Measurements from ENCODE around the gene DIP2C.

The DIP2C gene

GRCh38 chr10:418894-419293 is 270.6 kb downstream of the DIP2C start:
- Histone ChIP-seq H3K4me1 (ENCODE audit: insufficient read depth, low read length) (no peaks in the 10 kb centered on the region), H3K4me3 (ENCODE audit: low read length) (no peak overlapping the region), H2AFZ (ENCODE audit: low read depth, low read length) (no peak overlapping the region), H3K36me3 (ENCODE audit: insufficient read depth, low read length) (peaks cover 67% of the 10 kb centered on the region), H3K9me3 (ENCODE audit: low read length) (peaks cover 5% of the 10 kb centered on the region), H3K27me3 (ENCODE audit: insufficient read depth, low read length) (no peaks in the 10 kb centered on the region)

- no peaks in the 10 kb centered on the region for H3K4me1 ChIP-seq (ENCODE audit: insufficient read depth, low read length)
- H2AFZ ChIP-seq (ENCODE audit: low read depth, low read length): no peak overlapping the region
- peaks cover 71% of the 10 kb centered on the region for H3K36me3 ChIP-seq (ENCODE audit: insufficient read depth, low read length)
- no peak overlapping the region for H3K4me3 ChIP-seq (ENCODE audit: low read length)
- H3K9me3 ChIP-seq (ENCODE audit: low read length): peaks cover 5% of the 10 kb centered on the region
- no peaks in the 10 kb centered on the region for H3K27me3 ChIP-seq (ENCODE audit: insufficient read depth, low read length)
These were observed 271.2 kb downstream of the DIP2C start for GRCh38 chr10:418226-418625.

- no peaks in the 10 kb centered on the region for H3K27me3 ChIP-seq (ENCODE audit: insufficient read depth, low read length)
- no peak overlapping the region for H3K4me3 ChIP-seq (ENCODE audit: low read length)
- H3K36me3 ChIP-seq (ENCODE audit: insufficient read depth, low read length): peaks cover 66% of the 10 kb centered on the region
- no peaks in the 10 kb centered on the region for H3K4me1 ChIP-seq (ENCODE audit: insufficient read depth, low read length)
- H2AFZ ChIP-seq (ENCODE audit: low read depth, low read length): no peak overlapping the region
- H3K9me3 ChIP-seq (ENCODE audit: low read length): peaks cover 2% of the 10 kb centered on the region
These were observed 273.4 kb downstream of the DIP2C start for GRCh38 chr10:416091-416515.

GRCh38 chr10:413662-414071 is 275.8 kb downstream of the DIP2C start:
- H2AFZ ChIP-seq (ENCODE audit: low read depth, low read length): no peak overlapping the region
- no peaks in the 10 kb centered on the region for H3K9me3 ChIP-seq (ENCODE audit: low read length)
- peaks cover 66% of the 10 kb centered on the region for H3K36me3 ChIP-seq (ENCODE audit: insufficient read depth, low read length)
- no peaks in the 10 kb centered on the region for H3K27me3 ChIP-seq (ENCODE audit: insufficient read depth, low read length)
- H3K4me1 ChIP-seq (ENCODE audit: insufficient read depth, low read length): no peaks in the 10 kb centered on the region
- no peak overlapping the region for H3K4me3 ChIP-seq (ENCODE audit: low read length)

GRCh38 chr10:412109-412508 is 277.4 kb downstream of the DIP2C start:
- Histone ChIP-seq H3K36me3 (ENCODE audit: insufficient read depth, low read length) (peaks cover 71% of the 10 kb centered on the region), H2AFZ (ENCODE audit: low read depth, low read length) (no peak overlapping the region), H3K4me3 (ENCODE audit: low read length) (no peak overlapping the region), H3K9me3 (ENCODE audit: low read length) (peaks cover 4% of the 10 kb centered on the region), H3K27me3 (ENCODE audit: insufficient read depth, low read length) (no peaks in the 10 kb centered on the region), H3K4me1 (ENCODE audit: insufficient read depth, low read length) (no peaks in the 10 kb centered on the region)

- no peaks in the 10 kb centered on the region for H3K27me3 ChIP-seq (ENCODE audit: insufficient read depth, low read length)
- no peaks in the 10 kb centered on the region for H3K4me1 ChIP-seq (ENCODE audit: insufficient read depth, low read length)
- H3K4me3 ChIP-seq (ENCODE audit: low read length): no peak overlapping the region
- H2AFZ ChIP-seq (ENCODE audit: low read depth, low read length): no peak overlapping the region
- peaks cover 6% of the 10 kb centered on the region for H3K9me3 ChIP-seq (ENCODE audit: low read length)
- H3K36me3 ChIP-seq (ENCODE audit: insufficient read depth, low read length): peaks cover 74% of the 10 kb centered on the region
These were observed 277.9 kb downstream of the DIP2C start for GRCh38 chr10:411603-412002.

GRCh38 chr10:409408-410040 is 279.9 kb downstream of the DIP2C start:
- H3K9me3 ChIP-seq (ENCODE audit: low read length): peaks cover 6% of the 10 kb centered on the region
- H3K4me1 ChIP-seq (ENCODE audit: insufficient read depth, low read length): no peaks in the 10 kb centered on the region
- peaks cover 76% of the 10 kb centered on the region for H3K36me3 ChIP-seq (ENCODE audit: insufficient read depth, low read length)
- H3K4me3 ChIP-seq (ENCODE audit: low read length): no peak overlapping the region
- no peaks in the 10 kb centered on the region for H3K27me3 ChIP-seq (ENCODE audit: insufficient read depth, low read length)
- no peak overlapping the region for H2AFZ ChIP-seq (ENCODE audit: low read depth, low read length)

- peaks cover 71% of the 10 kb centered on the region for H3K36me3 ChIP-seq (ENCODE audit: insufficient read depth, low read length)
- no peak overlapping the region for H3K4me3 ChIP-seq (ENCODE audit: low read length)
- no peaks in the 10 kb centered on the region for H3K27me3 ChIP-seq (ENCODE audit: insufficient read depth, low read length)
- no peak overlapping the region for H2AFZ ChIP-seq (ENCODE audit: low read depth, low read length)
- no peaks in the 10 kb centered on the region for H3K4me1 ChIP-seq (ENCODE audit: insufficient read depth, low read length)
- peaks cover 6% of the 10 kb centered on the region for H3K9me3 ChIP-seq (ENCODE audit: low read length)
These were observed 281.2 kb downstream of the DIP2C start for GRCh38 chr10:408236-408635.

GRCh38 chr10:406976-407375 is 282.5 kb downstream of the DIP2C start:
- no peaks in the 10 kb centered on the region for H3K4me1 ChIP-seq (ENCODE audit: insufficient read depth, low read length)
- H2AFZ ChIP-seq (ENCODE audit: low read depth, low read length): no peak overlapping the region
- no peak overlapping the region for H3K4me3 ChIP-seq (ENCODE audit: low read length)
- peaks cover 6% of the 10 kb centered on the region for H3K9me3 ChIP-seq (ENCODE audit: low read length)
- H3K27me3 ChIP-seq (ENCODE audit: insufficient read depth, low read length): no peaks in the 10 kb centered on the region
- H3K36me3 ChIP-seq (ENCODE audit: insufficient read depth, low read length): peaks cover 66% of the 10 kb centered on the region

GRCh38 chr10:405648-406047 is 283.8 kb downstream of the DIP2C start:
- H3K9me3 ChIP-seq (ENCODE audit: low read length): peaks cover 6% of the 10 kb centered on the region
- no peaks in the 10 kb centered on the region for H3K4me1 ChIP-seq (ENCODE audit: insufficient read depth, low read length)
- H3K27me3 ChIP-seq (ENCODE audit: insufficient read depth, low read length): no peaks in the 10 kb centered on the region
- no peak overlapping the region for H3K4me3 ChIP-seq (ENCODE audit: low read length)
- peaks cover 57% of the 10 kb centered on the region for H3K36me3 ChIP-seq (ENCODE audit: insufficient read depth, low read length)
- no peak overlapping the region for H2AFZ ChIP-seq (ENCODE audit: low read depth, low read length)

- Histone ChIP-seq H3K4me1 (ENCODE audit: insufficient read depth, low read length) (no peaks in the 10 kb centered on the region), H3K9me3 (ENCODE audit: low read length) (peaks cover 6% of the 10 kb centered on the region), H3K4me3 (ENCODE audit: low read length) (no peak overlapping the region), H3K27me3 (ENCODE audit: insufficient read depth, low read length) (no peaks in the 10 kb centered on the region), H2AFZ (ENCODE audit: low read depth, low read length) (no peak overlapping the region), H3K36me3 (ENCODE audit: insufficient read depth, low read length) (peaks cover 57% of the 10 kb centered on the region)
These were observed 284.5 kb downstream of the DIP2C start for GRCh38 chr10:404991-405390.

- H3K9me3 ChIP-seq (ENCODE audit: low read length): peaks cover 6% of the 10 kb centered on the region
- no peak overlapping the region for H2AFZ ChIP-seq (ENCODE audit: low read depth, low read length)
- peaks cover 55% of the 10 kb centered on the region for H3K36me3 ChIP-seq (ENCODE audit: insufficient read depth, low read length)
- H3K4me1 ChIP-seq (ENCODE audit: insufficient read depth, low read length): no peaks in the 10 kb centered on the region
- no peaks in the 10 kb centered on the region for H3K27me3 ChIP-seq (ENCODE audit: insufficient read depth, low read length)
- H3K4me3 ChIP-seq (ENCODE audit: low read length): no peak overlapping the region
These were observed 285.1 kb downstream of the DIP2C start for GRCh38 chr10:404346-404745.

- no peak overlapping the region for H2AFZ ChIP-seq (ENCODE audit: low read depth, low read length)
- peaks cover 12% of the 10 kb centered on the region for H3K36me3 ChIP-seq (ENCODE audit: insufficient read depth, low read length)
- no peaks in the 10 kb centered on the region for H3K27me3 ChIP-seq (ENCODE audit: insufficient read depth, low read length)
- H3K9me3 ChIP-seq (ENCODE audit: low read length): no peaks in the 10 kb centered on the region
- no peak overlapping the region for H3K4me3 ChIP-seq (ENCODE audit: low read length)
- no peaks in the 10 kb centered on the region for H3K4me1 ChIP-seq (ENCODE audit: insufficient read depth, low read length)
These were observed 290.5 kb downstream of the DIP2C start for GRCh38 chr10:398954-399353.
